Stimulated activated CD4-positive, alpha-beta T cell treated with anti-CD3 and anti-CD28 coated beads, Interleukin-12 subunit alpha, Interleukin-12 subunit beta, amount 100 ng/mL, for 4 hours (primary cell): Measurements from ENCODE around the gene C1orf35.
"Not testable (repeated sequence)": the region's sequence is repeated elsewhere in the genome, so short reads cannot be mapped to it uniquely, and the experiment has no call there.

ENCODE experiments used
- DNase-seq: peaks from one replicate; pipeline ENCODE4 v3.0.0-alpha.2; 2020

The C1orf35 gene

GRCh38 chr1:228142155-228142691 is 39.1 kb upstream of the C1orf35 start:
- no peak for DNase-seq

- DNase-seq = no peak
These were observed 38.3 kb upstream of the C1orf35 start for GRCh38 chr1:228141226-228142044.

DNA sequence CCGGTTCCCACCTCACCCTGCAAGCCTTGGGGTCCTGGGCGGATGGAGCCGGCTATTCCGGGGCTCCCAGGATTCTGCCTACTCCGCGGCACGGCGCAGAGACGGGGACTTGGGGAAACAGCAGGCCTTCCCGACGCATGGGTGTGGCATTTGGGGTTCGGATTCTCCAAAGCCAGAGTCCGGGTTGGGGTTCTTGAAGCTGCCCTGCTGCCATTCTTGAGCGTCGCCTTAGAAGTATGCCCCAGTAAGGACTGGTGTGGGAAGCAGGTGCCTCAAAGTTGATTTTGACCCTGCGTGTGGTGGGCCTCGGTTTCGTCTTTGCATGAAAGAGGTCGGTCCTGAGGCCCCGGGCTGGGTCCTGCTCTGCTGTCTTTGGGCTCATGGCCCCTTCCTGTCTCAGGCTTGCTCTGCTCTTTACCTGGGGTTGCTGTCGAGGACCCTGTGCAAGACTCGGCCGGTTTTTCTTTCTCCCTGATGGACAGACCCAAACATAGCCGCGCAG is 37.6 kb upstream of the C1orf35 start:
- no peak for DNase-seq

GRCh38 chr1:228139931-228140723 is 37.0 kb upstream of the C1orf35 start, which contains the start of gene GUK1:
GUK1 (plus strand) TSS chr1:228140279; CDS start chr1:228140303, 24 bp downstream.
- peak; percentile 100 for DNase-seq

DNA sequence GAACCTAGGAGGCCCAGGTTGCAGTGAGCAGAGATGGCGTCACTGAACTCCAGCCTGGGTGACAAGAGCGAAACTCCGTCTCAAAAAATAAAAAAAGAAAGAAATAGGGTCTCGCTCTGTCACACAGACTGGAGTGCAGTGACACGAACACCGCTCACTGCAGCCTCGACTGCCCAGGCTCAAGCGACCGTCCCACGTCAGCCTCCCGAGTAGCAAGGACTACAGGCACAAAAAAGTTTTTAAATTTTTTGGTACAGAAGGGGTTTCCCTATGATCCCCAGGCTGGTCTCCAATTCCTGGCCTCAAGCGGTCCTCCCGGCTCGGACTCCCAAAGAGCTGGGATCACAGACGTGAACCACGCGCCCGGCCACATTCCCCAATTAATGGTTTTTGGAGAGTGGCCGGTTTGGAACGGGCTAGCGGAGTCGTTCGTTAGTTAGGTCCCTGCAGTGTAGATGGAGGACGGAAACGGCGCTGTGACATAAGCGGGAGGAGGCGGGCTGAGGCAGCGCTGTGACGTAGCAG is 36.3 kb upstream of the C1orf35 start:
- no peak for DNase-seq

- DNase-seq = no peak
These were observed 33.8 kb upstream of the C1orf35 start for GRCh38 chr1:228136901-228137300.

GRCh38 chr1:228134591-228134990 is 31.5 kb upstream of the C1orf35 start:
- no peak for DNase-seq

DNA sequence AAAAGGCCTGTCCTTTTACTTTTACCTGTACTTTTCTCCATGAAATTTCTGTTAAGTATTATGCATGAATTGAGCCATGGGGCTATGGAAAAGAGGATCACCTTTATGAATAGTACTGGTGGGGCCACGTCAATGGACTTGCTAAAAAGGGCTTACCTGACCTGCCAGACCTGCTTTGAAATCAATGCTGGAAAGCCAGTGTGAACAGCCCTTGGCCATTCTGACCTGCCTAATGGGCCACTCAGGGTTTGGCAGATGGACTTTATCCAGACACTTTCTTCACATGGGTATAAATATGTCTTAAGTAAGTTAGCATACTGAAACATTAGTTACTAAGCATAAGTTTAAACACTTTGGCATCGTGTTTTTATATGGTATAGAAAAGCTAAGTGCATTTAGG is 28.6 kb upstream of the C1orf35 start:
- no peak for DNase-seq

- no peak for DNase-seq
These were observed 22.1 kb upstream of the C1orf35 start for GRCh38 chr1:228125185-228125584.

DNA sequence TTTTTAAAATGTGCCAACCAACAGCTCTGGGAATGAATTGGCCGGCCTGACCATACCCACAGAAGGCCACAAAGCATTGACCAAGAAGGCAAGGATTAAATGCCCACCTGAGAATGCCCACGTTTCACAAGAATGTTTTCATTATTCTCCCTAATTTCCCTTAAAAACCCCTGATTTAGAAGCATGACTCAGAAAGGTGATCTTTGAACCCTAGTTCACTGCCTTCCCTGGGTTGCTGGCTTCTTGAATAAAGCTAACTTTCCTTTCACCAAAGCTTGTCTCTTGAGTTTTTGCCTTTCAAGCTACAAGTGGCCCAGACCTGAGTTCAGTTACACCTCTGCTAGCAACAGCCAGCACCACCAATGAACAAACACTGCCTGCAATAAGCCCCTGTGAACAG is 20.4 kb upstream of the C1orf35 start:
- no peak for DNase-seq

- DNase-seq = no peak
These were observed 19.9 kb upstream of the C1orf35 start for GRCh38 chr1:228122921-228123441.

GRCh38 chr1:228120857-228121489 is 17.8 kb upstream of the C1orf35 start:
- no peak for DNase-seq

- DNase-seq = no peak
These were observed 17.2 kb upstream of the C1orf35 start for GRCh38 chr1:228120351-228120750.

- DNase-seq = no peak
These were observed 14.9 kb upstream of the C1orf35 start for GRCh38 chr1:228118040-228118439.

- no peak for DNase-seq
These were observed 14.2 kb upstream of the C1orf35 start for GRCh38 chr1:228117335-228117734.

- DNase-seq = no peak
These were observed 11.7 kb upstream of the C1orf35 start for GRCh38 chr1:228114827-228115226.

- DNase-seq = no peak
These were observed 9.5 kb upstream of the C1orf35 start for GRCh38 chr1:228112617-228113016.

- no peak for DNase-seq
These were observed 9.0 kb upstream of the C1orf35 start for GRCh38 chr1:228112167-228112566.

- DNase-seq = not testable (repeated sequence)
These were observed 8.2 kb upstream of the C1orf35 start for GRCh38 chr1:228111315-228111714.

DNA sequence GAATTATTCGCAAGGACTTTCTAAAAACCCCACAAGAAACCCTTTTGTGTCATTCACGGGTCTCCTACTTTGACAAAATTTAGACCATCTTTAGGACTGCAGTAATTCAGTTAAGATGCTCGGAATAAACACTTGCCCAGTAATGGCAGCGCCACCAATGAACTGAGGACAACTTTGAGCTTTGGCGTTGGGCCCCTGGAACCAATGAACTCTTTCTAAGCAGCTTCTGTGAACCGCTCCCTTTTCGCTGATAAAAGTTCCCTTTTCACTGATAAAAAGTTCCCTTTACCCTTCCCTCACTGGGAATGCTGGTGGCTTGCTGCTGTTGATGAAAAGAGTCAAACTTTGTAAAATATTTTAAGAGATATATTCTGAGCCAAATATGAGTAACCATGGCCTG is 7.4 kb upstream of the C1orf35 start:
- DNase-seq = no peak

DNA sequence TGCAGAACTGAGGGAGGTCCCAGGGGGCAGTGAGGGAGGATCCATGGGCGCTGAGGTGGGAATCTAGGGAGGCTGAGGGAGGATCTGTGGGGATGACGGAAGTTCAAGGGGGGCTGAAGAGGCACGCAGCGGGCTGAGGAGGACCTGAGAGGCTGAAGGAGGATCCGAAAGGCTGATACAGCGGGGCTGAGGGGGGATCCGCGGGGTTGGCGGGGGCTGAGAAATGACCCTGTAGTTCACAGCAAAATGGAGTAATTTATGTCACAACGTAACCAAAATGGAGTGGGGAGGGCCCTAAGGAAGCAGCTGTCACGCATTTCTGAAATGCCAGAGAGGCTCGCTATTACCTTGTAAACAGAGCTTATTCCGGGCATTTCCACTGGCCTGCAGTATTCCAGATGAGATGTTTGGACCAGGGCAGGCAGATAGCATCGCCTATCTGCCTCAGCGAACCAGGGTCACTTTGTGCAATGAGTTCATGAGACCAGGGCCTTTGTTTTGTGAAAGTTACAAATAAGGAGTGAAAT is 6.9 kb upstream of the C1orf35 start:
- no peak for DNase-seq
